IMR-90 (cell line): ENCODE results near the gene CNTLN.

Source experiments
- CEBPB ChIP-seq: IDR thresholded peaks from 2 replicates; pipeline ENCODE4 v1.6.1; 2012; ENCODE audit warnings: low read depth, low read length, improper control_type of control experiment
- MAZ ChIP-seq: IDR thresholded peaks from 2 replicates; pipeline ENCODE4 v1.6.1; 2012; ENCODE audit warnings: low read depth, mild to moderate bottlenecking, low read length, improper control_type of control experiment, moderate library complexity, borderline replicate concordance
- MXI1 ChIP-seq: IDR thresholded peaks from 2 replicates; pipeline ENCODE4 v1.6.1; 2012; ENCODE audit warnings: low read depth, mild to moderate bottlenecking, low read length, moderate library complexity, borderline replicate concordance
- POLR2A ChIP-seq: IDR thresholded peaks from 2 replicates; pipeline ENCODE4 v1.6.1; 2012; ENCODE audit warnings: mild to moderate bottlenecking, low read depth, low read length
- RAD21 ChIP-seq: IDR thresholded peaks from 2 replicates; pipeline ENCODE4 v1.6.1; 2012; ENCODE audit warnings: low read length, improper control_type of control experiment
- RFX5 ChIP-seq: IDR thresholded peaks from 2 replicates; pipeline ENCODE4 v1.8.0; 2012; ENCODE audit warnings: low read depth, mild to moderate bottlenecking, low read length, moderate library complexity
- TF ChIP-seq, protein P1 (sequence below): conservative IDR thresholded peaks from 2 replicates; pipeline ENCODE4 v1.5.1; 2012; ENCODE audit warnings: mild to moderate bottlenecking, low read depth, low read length, improper control_type of control experiment
- TF ChIP-seq, protein P2 (sequence below): fragments of 150-350 bp; IDR thresholded peaks from 2 replicates; pipeline ENCODE4 v1.6.1; 2016; ENCODE audit warnings: low read depth, mild to moderate bottlenecking, low read length, moderate library complexity, borderline replicate concordance

DNA sequence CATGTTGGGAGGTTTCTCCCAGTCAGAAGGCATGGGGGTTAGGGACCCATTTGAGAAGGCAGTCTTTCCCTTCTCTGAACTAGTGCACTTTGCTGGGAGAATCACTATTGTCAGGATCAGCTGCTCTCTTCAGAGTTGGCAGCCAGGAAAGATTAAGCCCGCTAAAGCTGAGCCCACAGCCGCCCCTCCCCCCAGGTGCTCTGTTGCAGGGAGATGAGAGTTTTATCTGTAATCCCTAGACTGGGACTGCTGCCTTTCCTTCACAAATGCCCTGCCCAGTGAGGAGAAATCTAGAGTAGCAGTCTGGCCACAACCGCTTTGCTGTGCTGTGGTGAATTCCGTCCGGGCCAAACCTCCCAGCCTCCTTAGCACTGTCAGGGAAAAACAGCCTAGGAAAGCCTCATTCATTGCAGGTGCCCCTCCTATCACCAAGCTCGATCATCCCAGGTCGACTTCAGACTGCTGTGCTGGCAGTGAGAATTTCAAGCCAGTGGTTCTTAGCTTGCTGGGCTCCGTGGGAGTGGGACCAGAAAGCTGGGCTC lies 69.8 kb downstream of the CNTLN start:
- TF ChIP-seq POLR2A (no peak), RAD21 (no peak), MXI1 (no peak), CEBPB (no peak), RFX5 (no peak), MAZ (no peak)
- TF ChIP-seq, protein P1, sequence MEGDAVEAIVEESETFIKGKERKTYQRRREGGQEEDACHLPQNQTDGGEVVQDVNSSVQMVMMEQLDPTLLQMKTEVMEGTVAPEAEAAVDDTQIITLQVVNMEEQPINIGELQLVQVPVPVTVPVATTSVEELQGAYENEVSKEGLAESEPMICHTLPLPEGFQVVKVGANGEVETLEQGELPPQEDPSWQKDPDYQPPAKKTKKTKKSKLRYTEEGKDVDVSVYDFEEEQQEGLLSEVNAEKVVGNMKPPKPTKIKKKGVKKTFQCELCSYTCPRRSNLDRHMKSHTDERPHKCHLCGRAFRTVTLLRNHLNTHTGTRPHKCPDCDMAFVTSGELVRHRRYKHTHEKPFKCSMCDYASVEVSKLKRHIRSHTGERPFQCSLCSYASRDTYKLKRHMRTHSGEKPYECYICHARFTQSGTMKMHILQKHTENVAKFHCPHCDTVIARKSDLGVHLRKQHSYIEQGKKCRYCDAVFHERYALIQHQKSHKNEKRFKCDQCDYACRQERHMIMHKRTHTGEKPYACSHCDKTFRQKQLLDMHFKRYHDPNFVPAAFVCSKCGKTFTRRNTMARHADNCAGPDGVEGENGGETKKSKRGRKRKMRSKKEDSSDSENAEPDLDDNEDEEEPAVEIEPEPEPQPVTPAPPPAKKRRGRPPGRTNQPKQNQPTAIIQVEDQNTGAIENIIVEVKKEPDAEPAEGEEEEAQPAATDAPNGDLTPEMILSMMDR: no peak
- TF ChIP-seq, protein P2, sequence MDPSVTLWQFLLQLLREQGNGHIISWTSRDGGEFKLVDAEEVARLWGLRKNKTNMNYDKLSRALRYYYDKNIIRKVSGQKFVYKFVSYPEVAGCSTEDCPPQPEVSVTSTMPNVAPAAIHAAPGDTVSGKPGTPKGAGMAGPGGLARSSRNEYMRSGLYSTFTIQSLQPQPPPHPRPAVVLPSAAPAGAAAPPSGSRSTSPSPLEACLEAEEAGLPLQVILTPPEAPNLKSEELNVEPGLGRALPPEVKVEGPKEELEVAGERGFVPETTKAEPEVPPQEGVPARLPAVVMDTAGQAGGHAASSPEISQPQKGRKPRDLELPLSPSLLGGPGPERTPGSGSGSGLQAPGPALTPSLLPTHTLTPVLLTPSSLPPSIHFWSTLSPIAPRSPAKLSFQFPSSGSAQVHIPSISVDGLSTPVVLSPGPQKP: no peak
